Glomerular visceral epithelial cell (primary cell): ENCODE results near the gene GIPC3.
A peak's percentile ranks its signal among the peaks of the same experiment; 100 is the strongest.

ENCODE experiments used
- DNase-seq: peaks from one replicate; pipeline ENCODE4 v3.0.0-alpha.2; 2016; ENCODE audit errors: extremely low spot score

The GIPC3 gene

DNA sequence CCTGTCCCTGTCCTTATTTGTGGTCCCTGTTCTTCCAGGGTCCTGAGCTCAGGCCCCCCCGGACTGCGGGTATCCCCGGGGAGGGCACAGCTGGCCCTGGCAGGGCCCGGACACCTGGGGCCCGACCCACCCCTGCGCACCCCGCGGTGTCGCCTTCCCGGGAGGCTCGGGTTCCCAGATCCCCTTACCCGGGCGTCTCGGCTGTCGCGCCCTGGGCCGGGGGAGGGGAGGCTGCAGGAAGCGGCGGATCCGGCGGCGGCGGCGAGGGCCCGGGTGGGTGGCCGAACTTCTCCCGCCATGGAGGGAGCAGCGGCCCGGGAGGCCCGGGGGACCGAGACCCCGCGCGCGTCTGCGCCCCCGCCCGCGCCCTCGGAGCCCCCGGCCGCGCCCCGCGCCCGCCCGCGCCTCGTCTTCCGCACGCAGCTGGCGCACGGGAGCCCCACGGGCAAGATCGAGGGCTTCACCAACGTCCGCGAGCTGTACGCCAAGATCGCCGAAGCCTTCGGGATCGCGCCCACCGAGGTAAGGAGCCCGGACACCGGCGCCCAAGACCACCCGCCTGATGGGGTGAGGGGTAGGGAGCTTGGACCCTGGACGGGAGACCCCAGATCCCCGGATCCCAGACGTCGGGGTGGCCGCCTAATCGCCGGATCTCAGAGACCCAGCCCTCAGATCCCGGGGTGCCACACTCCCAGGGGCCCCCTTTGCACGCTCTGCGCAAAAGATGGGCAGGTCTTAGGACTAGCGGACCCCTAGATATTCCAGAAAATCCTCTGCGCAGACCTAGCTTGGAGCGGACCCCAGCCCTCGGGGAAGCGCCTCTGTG is at the start of gene GIPC3:
Gene GIPC3 (plus strand): TSS at position 178 of the 826 bp plus-strand sequence. CDS start 120 bp downstream, at position 298.
- no peak for DNase-seq

DNA sequence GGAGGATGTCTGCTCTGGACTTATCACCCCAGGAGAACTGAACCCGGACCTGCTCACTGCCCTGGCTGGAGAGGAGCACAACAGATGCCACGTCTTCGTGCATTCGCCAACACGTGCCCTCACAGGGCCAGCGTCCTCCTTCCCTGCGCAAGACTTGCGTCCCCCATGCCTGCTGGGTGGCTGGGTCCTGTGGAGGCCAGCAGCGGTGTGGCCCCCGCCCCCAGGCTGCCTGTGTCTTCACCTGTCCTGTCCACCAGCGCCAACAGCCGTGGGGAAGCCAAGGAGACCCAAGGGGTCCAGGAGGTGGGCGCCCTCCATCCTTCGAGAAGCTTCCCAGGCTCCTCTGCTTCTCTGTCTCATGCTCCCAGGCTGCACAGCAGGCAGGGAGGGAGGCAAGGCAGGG is 49.7 kb upstream of the GIPC3 start:
- no peak for DNase-seq

DNA sequence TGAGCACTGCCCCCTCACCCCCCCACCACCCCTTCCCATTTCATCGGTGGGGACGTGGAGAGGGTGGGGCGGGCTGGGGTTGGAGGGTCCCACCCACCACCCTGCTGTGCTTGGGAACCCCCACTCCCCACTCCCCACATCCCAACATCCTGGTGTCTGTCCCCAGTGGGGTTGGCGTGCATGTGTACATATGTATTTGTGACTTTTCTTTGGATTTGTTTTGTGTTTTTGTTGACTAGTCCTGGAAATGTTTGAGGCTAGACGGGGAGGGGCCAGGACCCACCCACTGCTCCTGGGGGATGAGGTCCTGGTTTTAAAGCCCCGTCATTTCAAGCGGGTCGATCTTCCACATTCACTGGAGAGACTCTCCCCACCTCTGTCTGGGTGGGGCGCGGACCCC is 49.3 kb upstream of the GIPC3 start:
- DNase-seq, result no peak

- no peak for DNase-seq
Observed at GRCh38 chr19:3536429-3537100, 48.7 kb upstream of the GIPC3 start.

- no peak for DNase-seq
Observed at GRCh38 chr19:3537101-3537437, 48.2 kb upstream of the GIPC3 start.

DNA sequence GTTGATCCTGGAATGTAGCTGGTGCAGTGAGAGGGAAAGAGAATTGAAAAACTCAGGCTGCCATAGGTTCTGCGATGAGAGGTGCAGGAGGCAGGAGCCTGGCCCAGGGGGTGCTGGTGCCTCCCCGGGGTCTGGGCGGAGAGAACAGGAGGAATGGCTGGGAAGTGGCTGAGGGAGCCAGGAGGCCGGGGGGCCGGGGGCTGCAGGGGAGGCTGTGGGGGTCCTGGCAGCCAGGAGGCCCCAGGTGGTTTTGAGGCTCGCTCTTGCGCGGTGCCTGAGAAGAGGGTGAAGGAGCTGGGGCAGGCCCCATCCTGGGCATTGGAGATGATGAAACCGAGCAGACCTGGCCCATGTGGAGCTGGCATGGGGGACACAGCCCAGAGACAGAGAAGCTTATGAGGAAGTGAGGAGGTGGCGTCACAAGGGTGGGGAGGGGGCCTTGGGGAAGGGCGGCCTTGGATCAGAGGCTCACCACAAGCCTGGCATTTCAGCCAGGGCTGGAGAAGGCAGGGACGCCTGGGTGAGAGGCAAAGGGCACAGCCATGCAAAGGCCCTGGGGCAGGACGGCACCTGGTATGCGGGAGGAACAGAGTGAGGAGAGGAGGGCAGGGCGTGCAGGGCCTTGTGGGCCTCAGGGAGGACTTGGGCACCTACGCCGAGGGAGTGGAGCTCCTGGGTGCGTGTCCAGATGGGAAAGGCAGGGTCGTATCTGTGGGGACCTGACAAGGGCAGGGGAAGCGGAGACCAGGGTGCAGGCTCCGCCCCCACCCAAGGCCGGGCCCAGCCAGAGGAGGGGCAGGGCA is 47.6 kb upstream of the GIPC3 start:
- no peak for DNase-seq

DNA sequence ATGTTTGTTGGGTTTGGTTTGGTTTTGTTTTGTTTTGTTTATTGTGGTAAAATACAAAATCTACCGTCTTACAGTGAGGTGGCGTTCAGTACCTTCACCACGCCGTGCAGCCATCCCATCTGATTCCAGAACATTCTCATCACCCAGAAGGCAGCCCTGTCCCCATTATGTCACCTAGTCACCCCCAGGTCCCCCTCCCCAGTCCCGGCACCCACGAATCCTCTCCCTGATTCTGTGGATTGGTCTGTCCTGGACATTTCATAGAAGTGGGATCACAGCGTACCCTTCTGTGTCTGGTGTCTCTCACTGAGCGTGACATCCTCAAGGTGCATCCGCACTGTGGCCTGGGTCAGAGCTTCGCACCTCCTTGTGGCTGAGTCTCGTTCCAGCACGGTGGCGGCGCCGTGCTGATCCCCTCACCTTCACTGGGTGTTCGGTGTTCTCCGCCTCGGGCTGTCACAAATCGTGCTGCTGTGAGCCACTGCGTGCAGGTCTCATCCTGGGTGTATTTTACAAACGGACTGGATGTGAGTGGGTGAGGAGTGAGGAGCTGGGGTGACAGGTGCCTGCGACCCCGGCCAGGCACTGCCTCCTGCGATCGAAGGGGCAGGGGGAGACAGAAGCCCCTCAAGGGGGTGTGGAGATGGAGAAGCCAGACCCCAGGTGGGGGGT is 46.9 kb upstream of the GIPC3 start:
- DNase-seq, result no peak

DNA sequence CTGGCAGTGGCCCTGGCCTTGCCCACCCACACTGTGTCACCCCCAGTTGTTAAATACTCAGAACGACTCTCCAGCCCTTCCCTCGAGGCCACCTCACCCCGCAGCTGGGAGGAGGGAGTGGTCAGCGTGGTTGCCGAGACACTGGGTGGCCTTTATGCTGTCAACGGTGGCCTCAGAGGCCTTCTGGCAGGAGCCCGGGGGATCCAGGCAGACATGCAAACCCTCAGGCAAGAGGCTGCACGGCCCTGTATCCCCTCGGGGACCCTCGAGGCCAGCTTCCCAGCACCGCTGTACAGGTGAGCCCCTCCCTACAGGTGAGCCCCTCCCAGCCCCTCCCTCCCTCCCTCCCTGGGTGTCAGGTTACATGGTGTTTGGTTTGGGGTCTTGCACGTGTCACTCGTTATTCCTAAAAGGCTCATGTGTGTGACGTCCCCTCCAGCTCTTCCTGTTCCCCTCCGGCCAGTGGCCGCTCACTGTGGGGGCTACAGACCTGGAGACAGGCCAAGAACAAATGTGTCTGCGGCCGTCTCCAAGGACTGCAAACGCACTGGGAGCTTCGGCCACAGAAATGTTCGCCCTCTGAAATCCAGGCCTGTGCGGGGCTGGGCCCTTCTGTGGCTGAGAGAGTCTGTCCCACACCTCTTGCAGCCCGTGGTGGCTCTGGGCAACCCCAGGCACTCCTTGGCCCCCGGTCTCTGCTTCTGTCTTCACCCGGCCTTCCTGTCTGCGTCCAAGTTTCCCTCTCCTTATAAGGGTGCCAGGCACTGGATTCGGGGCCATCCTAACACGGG is 46.1 kb upstream of the GIPC3 start, which contains the start of gene TEKTIP1:
Gene TEKTIP1 (plus strand): TSS at position 210 of the 791 bp plus-strand sequence. CDS start 4 bp downstream, at position 214.
- DNase-seq, result no peak

DNA sequence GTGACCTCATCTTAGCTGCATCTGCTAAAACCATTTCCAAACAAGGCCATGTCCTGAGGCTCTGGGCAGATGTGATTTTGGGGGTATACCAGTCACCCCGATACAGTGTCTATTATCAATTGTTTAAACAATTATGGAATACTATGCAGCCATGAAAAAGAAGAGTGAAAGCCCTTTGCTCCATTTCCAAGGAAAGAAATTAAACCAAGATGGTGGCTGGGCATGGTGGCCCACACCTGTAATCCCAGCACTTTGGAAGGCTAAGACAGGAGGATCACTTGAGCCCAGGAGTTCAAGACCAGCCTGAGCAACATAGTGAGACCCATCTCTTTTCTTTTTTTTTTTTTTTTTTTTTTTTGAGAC is 45.5 kb upstream of the GIPC3 start:
- DNase-seq, result no peak

DNA sequence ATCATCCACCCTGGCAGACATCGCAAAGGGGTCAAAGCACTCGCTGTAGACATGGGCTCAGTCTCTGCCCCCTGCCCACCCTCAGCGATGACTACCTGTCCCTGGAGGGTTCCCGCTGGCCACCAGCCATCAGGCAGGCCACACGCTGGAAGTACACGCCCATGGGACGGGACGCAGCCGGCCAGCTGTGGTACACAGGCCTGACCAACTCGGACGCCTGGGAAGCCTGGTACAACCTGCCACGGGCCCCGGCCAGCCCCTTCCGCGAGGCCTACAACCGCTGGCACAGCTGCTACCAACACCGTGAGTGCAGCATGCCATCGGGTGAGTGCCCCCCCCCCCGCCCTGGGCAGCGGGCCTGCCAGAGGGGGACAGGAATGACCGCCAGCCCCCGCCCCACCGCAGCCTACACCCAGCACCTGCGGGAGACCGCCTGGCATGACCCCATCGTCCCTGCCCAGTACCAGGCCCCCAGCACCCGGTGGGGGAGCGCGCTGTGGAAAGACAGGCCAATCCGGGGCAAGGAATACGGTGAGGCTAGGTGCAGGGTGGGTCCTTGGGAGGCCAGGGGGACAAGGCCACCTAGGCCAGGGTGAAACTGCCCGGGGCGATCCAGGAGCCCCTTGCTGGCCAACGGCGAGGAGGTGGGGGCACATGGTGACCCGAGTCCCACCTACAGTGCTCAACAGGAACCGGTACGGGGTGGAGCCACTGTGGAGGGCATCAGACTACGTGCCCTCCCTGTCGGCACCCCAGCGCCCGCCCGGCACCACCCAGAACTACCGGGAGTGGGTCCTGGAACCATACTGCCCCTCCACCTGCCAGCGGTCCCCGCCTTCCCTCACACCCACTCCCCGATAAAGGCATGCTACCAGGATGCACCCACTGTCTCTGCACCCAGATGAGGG is 41.9 kb upstream of the GIPC3 start:
- no peak for DNase-seq

DNA sequence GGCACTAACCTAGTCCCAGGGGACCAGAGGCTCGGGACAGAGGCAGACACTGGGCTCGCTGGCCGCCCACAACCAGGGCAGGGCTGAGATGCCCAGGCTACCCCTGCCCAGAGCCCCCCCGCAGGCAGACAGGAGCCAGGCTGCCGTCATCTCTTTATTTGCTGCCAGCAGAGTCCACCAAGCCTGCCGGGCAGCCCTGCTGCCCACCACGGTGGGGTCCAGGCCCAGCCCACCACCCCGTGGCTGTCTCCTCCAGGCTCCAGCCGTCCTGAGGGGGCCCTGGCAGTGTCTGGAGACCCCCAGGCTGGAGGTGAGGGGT is 41.3 kb upstream of the GIPC3 start:
- DNase-seq, result no peak

DNA sequence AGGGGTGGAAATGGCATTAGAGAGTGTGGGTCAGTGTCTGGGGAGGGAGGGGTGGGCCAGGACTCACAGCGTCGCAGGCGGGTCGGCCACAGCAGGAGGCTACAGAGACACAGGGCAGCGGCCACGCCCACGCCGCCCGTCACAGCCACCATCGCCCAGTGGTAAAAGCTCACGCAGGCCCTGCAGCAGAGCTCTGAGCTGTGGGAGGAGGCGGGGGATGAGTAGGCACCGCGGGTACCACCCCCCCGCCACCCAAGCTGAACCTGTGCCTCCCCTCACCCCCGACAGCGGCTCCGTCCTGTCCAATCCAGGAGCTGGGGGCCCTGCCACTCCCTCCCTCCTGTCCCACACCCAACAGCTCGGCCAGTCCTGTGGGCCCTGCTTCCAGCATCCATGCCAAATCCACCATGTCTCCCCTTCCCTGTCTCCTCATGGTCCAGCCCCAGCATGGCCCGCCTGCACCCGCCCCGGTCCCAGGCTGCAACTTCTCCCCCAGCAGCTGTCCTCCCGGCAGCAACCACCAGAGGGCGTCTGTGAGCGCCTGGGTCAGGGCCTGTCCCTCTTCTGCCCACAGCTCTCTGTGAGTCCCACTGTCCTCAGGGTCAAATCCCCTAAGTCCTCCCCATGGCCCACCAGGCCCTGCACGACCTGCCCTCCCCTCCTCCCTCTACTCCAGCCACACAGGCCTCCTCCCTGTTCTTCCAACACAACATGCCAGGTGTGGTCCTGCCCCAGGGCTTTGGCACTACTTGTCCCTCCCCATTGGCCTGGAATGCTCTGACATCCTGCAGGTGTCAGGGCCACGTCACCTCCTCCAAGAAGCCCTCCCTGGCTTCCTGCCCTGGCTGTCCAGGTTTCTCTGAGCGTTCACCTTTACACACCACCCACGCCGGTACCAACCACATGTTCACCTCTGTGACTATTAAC is 40.3 kb upstream of the GIPC3 start:
- DNase-seq, result peak; percentile 72

DNA sequence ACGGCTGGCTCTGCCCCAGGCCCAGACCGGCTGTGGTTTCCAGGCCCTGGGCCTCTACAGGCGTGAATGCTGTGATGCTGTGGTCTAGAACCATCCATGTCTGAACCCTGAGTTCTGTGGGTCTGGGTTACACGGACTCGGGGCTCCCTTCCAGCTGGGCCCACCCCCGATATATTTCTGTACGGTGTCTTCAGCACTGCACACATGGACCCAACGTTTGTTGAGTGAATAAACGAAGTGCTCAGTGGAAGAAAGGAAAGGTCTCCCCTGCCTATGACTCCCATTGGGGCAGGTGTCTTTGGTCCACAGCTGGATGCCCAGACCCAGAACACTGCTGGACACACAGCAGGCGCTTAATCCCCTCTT is 39.6 kb upstream of the GIPC3 start:
- no peak for DNase-seq

- DNase-seq, result no peak
Observed at GRCh38 chr19:3546119-3546518, 39.2 kb upstream of the GIPC3 start.

DNA sequence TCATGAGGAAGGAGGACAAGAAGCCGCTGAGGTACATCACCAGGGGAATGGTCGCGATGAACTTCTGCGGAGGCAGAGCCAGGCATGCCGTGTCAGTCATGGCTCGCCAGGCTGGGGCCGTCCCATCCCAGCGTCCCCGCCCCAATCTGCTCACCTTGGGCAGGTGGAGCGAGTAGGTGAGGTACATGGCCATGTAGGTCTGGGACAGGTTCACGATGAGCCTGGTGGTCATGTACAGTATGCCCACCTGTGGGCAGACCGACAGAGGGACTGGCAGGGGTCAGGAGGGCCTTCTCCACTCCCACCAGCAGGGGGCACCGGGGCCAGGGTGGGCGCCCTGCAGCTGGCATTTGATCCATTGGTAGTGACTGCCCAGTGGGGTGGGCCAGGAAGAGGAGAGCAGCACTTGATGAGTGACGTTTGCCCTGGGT is 38.0 kb upstream of the GIPC3 start:
- no peak for DNase-seq

DNA sequence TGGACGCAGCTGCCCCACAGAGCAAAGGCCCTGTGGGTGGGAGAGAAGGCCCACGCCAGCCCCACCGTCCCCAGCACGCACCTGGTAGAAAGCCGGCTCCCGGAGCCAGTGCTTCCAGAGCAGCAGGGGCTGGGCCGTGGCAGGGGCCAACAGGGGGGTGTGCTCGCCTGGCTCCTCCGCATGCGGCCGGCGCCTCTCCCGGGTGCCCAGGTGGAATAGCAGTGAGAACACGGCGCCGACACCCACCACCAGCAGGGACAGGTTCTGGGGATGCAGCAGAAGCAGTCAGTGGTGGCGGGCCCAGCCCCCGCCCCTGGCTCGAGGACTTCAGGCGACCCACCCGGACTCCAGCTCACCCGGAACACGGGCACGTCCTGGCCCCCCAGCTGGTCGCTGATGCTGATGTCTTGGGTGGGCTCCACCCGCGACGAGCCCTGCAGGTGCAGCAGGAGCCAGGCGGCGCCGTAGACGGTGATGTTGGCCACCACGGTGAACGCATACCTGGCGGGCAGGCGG is 37.5 kb upstream of the GIPC3 start:
- no peak for DNase-seq

GRCh38 chr19:3548606-3549005 is 36.7 kb upstream of the GIPC3 start:
- DNase-seq, result no peak

DNA sequence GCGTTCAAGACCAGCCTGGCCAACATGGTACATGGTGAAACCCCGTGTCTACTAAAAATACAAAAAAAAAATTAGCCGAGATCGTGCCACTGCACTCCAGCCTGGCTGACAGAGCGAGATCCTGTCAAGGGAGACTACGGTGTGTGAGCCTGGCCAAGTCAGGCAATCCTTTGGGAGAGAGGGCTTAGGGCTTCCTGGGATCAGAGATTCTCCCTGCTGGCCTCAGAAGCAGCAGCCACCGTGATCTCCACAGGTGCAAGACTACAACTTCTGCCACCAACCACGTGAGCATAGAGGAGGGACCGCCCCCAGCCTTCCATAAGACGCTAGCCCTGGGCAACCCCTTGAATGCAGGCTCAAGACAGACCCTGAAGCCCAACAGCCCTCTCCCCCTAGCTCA is 35.5 kb upstream of the GIPC3 start:
- no peak for DNase-seq
